PC-3 (cell line): ENCODE data around the gene ZBTB48. TPM values are rescaled to one million over a fixed set of nuclear protein-coding genes. Genes with fewer than 3 reads are reported as not detected.

Experiments
- ATAC-seq: fragments of 200-7000 bp; cut with Tn5 transposase; 2 replicates; pipeline ENCODE4 v1.9.1; 2020; ENCODE audit warnings: mild to moderate bottlenecking, moderate library complexity
- BruUV-seq: library from RNA; stranded (reverse); fragments of 400-500 nt; replicated peaks from 2 replicates; lab custom pipeline; 2021; lab: Mats Ljungman, UMichigan
- CTCF ChIA-PET: fragments of 300-600 bp; sonication (Branson Sonifier 250); formaldehyde crosslinking; loops from one replicate; lab custom pipeline; 2022; ENCODE audit warnings: antibody characterized with exemption; lab: Charles Lee
- POLR2A ChIA-PET: fragments of 300-600 bp; sonication (Branson Sonifier 250); formaldehyde crosslinking; loops from one replicate; lab custom pipeline; 2022; ENCODE audit warnings: antibody characterized with exemption; ENCODE audit not compliant: unreplicated experiment; lab: Charles Lee
- DNase-seq: peaks from one replicate; pipeline ENCODE4 v3.0.0-alpha.2; 2015
- H2AFZ ChIP-seq: fragments of 300-600 bp; sonication (generic); 2 replicates; pipeline ENCODE4 v1.6.0; 2016; ENCODE audit warnings: antibody characterized with exemption, low read length
- H3F3A ChIP-seq: fragments of 300-600 bp; sonication (generic); one replicate; pipeline ENCODE4 v1.6.0; 2017; ENCODE audit warnings: antibody characterized with exemption, low read length, control low read depth, mild to moderate bottlenecking; ENCODE audit not compliant: unreplicated experiment
- H3K27ac ChIP-seq: fragments of 300-600 bp; sonication (generic); 2 replicates; pipeline ENCODE4 v1.5.1; 2016; ENCODE audit warnings: mild to moderate bottlenecking, low read length
- H3K27me3 ChIP-seq: fragments of 300-600 bp; sonication (generic); 2 replicates; pipeline ENCODE4 v1.6.1; 2016; ENCODE audit warnings: low read length, mixed read lengths
- H3K36me3 ChIP-seq: fragments of 300-600 bp; sonication (generic); 2 replicates; pipeline ENCODE4 v1.6.1; 2016; ENCODE audit warnings: low read depth, mixed run types, low read length, mixed read lengths
- H3K4me1 ChIP-seq: fragments of 300-600 bp; sonication (generic); 2 replicates; pipeline ENCODE4 v1.5.1; 2016; ENCODE audit warnings: low read length; ENCODE audit not compliant: insufficient read depth
- H3K4me2 ChIP-seq: fragments of 300-600 bp; sonication (generic); 2 replicates; pipeline ENCODE4 v1.6.0; 2016; ENCODE audit warnings: low read length
- H3K4me3 ChIP-seq: fragments of 300-600 bp; sonication (generic); 2 replicates; pipeline ENCODE4 v1.5.1; 2016; ENCODE audit warnings: mild to moderate bottlenecking, low read length, mixed read lengths
- H3K79me2 ChIP-seq: fragments of 300-600 bp; sonication (generic); 2 replicates; pipeline ENCODE4 v1.6.1; 2017; ENCODE audit warnings: low read length, mixed read lengths
- H3K9ac ChIP-seq: fragments of 300-600 bp; sonication (generic); 2 replicates; pipeline ENCODE4 v1.6.0; 2016; ENCODE audit warnings: mild to moderate bottlenecking, low read length
- H3K9me2 ChIP-seq: fragments of 300-600 bp; sonication (generic); replicated peaks from 2 replicates; pipeline ENCODE4 v1.6.1; 2016; ENCODE audit warnings: mixed run types, low read length, mixed read lengths
- H3K9me3 ChIP-seq: fragments of 300-600 bp; sonication (generic); 2 replicates; pipeline ENCODE4 v1.6.1; 2016; ENCODE audit warnings: low read length, mixed read lengths
- H4K20me1 ChIP-seq: fragments of 300-600 bp; sonication (generic); 2 replicates; pipeline ENCODE4 v1.6.1; 2016; ENCODE audit warnings: low read length, mixed read lengths
- CTCF ChIP-seq: fragments of 300-600 bp; sonication (generic); conservative IDR thresholded peaks from 2 replicates; pipeline ENCODE4 v1.5.1; 2017; ENCODE audit warnings: antibody characterized with exemption, low read depth, mild to moderate bottlenecking, low read length
- EZH2 ChIP-seq: fragments of 300-600 bp; sonication (generic); IDR thresholded peaks from one replicate; pipeline ENCODE4 v1.6.1; 2017; ENCODE audit warnings: antibody characterized with exemption, mild to moderate bottlenecking, low read length; ENCODE audit not compliant: unreplicated experiment
- EZH2phosphoT487 ChIP-seq: fragments of 300-600 bp; sonication (generic); IDR thresholded peaks from 2 replicates; pipeline ENCODE4 v1.6.1; 2018; ENCODE audit warnings: mild to moderate bottlenecking, antibody characterized with exemption, low read length, borderline replicate concordance
- intact Hi-C: fragments of 100-400 bp; cut with micrococcal nuclease; formaldehyde crosslinking; loops from 2 replicates; pipeline ENCODE4 v1.9.0; 2023
- total RNA-seq: library from RNA; depleted of rRNA; stranded (reverse); fragments of >200 nt; gene quantifications from 2 replicates; pipeline ENCODE4 v1.2.3, GENCODE V29; 2014

Gene ZBTB48
- total RNA-seq, 1 experiment from 2014 or later, result 47.2 TPM

GRCh38 chr1:6578624-6579373 lies 995 bp upstream of the ZBTB48 start:
- Histone ChIP-seq H3K27me3 (no peaks in the 10 kb centered on the region), H3K9ac (no peak overlapping the region), H2AFZ (peak overlapping the region; percentile 67), H3K27ac (no peak overlapping the region), H4K20me1 (no peaks in the 10 kb centered on the region), H3K4me3 (peak overlapping the region; percentile 92; the same call in 1 of the 2 replicates), H3F3A (no peaks in the 10 kb centered on the region), H3K9me3 (no peaks in the 10 kb centered on the region), H3K36me3 (no peaks in the 10 kb centered on the region), H3K4me2 (peak overlapping the region; percentile 89), H3K4me1 (peaks cover 27% of the 10 kb centered on the region), H3K9me2 (no peaks in the 10 kb centered on the region), H3K79me2 (peaks cover 30% of the 10 kb centered on the region)
- no peak for DNase-seq
- BruUV-seq, result no TSS peak
- no peak for ATAC-seq
- ChIA-PET CTCF (no interaction called here), POLR2A (interaction anchor here (1.0 kb wide), 1 partner anchor 9 kb away, joined by 3 read pairs; no protein-coding TSS in a partner anchor)
- no peak for TF ChIP-seq CTCF
- intact Hi-C loops, result loop anchor here (1.0 kb wide), 2 partner anchors 23 to 24 kb away; partner anchors contain the start of gene NOL9

GRCh38 chr1:6580119-6580592 lies 362 bp downstream of the ZBTB48 start:
- Histone ChIP-seq H3K36me3 (no peaks in the 10 kb centered on the region), H3K27me3 (no peaks in the 10 kb centered on the region), H3K9ac (peak overlapping the region; percentile 85), H3K4me3 (peak overlapping the region; percentile 92), H3K4me2 (peak overlapping the region; percentile 89), H3K79me2 (peaks cover 35% of the 10 kb centered on the region), H3F3A (no peaks in the 10 kb centered on the region), H4K20me1 (no peaks in the 10 kb centered on the region), H2AFZ (peak overlapping the region; percentile 68), H3K9me3 (no peaks in the 10 kb centered on the region), H3K4me1 (peaks cover 27% of the 10 kb centered on the region), H3K9me2 (no peaks in the 10 kb centered on the region), H3K27ac (0 out of 2 replicates have a peak overlapping the region, but pooled peaks have one; percentile 11)
- no peak for DNase-seq
- ChIA-PET POLR2A (interaction anchor here (0.6 to 0.9 kb wide), 5 partner anchors 22 to 184 kb away, joined by 3 to 7 read pairs (median 3); partner anchors contain the start of genes KLHL21 and NOL9), CTCF (interaction anchor here (0.6 to 1.6 kb wide), 2 partner anchors 20 to 662 kb away, joined by 3 to 4 read pairs; no protein-coding TSS in a partner anchor)
- peak; percentile 31 for ATAC-seq
- TSS peak; percentile 58 for BruUV-seq
- intact Hi-C loops, result loop anchor here (2.0 kb wide), 1 partner anchor 67 kb away; no protein-coding TSS in a partner anchor
- TF ChIP-seq EZH2, result no peak
- no peak for TF ChIP-seq CTCF
- TF ChIP-seq EZH2phosphoT487, result no peak
